Activated B cell treated with CpG ODN at 0.5 μM for 24 hours (primary cell): ENCODE results near the gene GDPD5. TPM values are rescaled to one million over a fixed set of nuclear protein-coding genes. Genes with fewer than 3 reads are reported as not detected.

Source experiments
- ATAC-seq: fragments of 200-7000 bp; cut with Tn5 transposase; one replicate; pipeline ENCODE4 v1.10.0; 2021; ENCODE audit warnings: low read depth, mild to moderate bottlenecking, moderate library complexity
- CTCF ChIA-PET: fragments of 350-600 bp; sonication (Branson Sonifier 250); formaldehyde crosslinking; loops from one replicate; lab custom pipeline; 2021; ENCODE audit warnings: antibody characterized with exemption; lab: Charles Lee
- POLR2A ChIA-PET: fragments of 350-600 bp; sonication (Branson Sonifier 250); formaldehyde crosslinking; loops from one replicate; lab custom pipeline; 2021; ENCODE audit warnings: antibody characterized with exemption; lab: Charles Lee
- DNase-seq: peaks from one replicate; pipeline ENCODE4 v3.0.0; 2022
- H3K27ac Mint-ChIP-seq: one replicate; pipeline ENCODE4 v1.8.0; 2020; ENCODE audit warnings: mixed read lengths
- H3K27me3 Mint-ChIP-seq: one replicate; pipeline ENCODE4 v1.8.0; 2021; ENCODE audit warnings: mixed read lengths
- H3K36me3 Mint-ChIP-seq: one replicate; pipeline ENCODE4 v1.8.0; 2021; ENCODE audit warnings: low read depth, mixed read lengths
- H3K4me1 Mint-ChIP-seq: one replicate; pipeline ENCODE4 v1.8.0; 2021; ENCODE audit warnings: mixed read lengths
- H3K4me3 Mint-ChIP-seq: one replicate; pipeline ENCODE4 v1.8.0; 2020; ENCODE audit warnings: mild to moderate bottlenecking, mixed read lengths
- H3K9me3 Mint-ChIP-seq: one replicate; pipeline ENCODE4 v1.8.0; 2020; ENCODE audit warnings: mixed read lengths
- CTCF ChIP-seq: fragments of 200-600 bp; IDR thresholded peaks from one replicate; pipeline ENCODE4 v1.8.0; 2022; ENCODE audit warnings: antibody characterized with exemption, mild to moderate bottlenecking
- intact Hi-C: fragments of 100-400 bp; cut with micrococcal nuclease; formaldehyde crosslinking; loops from one replicate; pipeline ENCODE4 v1.15.1; 2024
- total RNA-seq: library from RNA; stranded (reverse); gene quantifications from 2 replicates; pipeline ENCODE4 v1.2.3, GENCODE V29; 2022

Gene GDPD5
- total RNA-seq, 1 donor from 2014 or later, result 22.2 TPM

GRCh38 chr11:75476739-75477613 is 48.8 kb downstream of the GDPD5 start:
- intact Hi-C loops, result loop anchor here (5.0 kb wide), 1 partner anchor 45 kb away; no protein-coding TSS in a partner anchor
- Mint-ChIP-seq H3K4me3 (no peak overlapping the region), H3K36me3 (peaks cover 9% of the 10 kb centered on the region), H3K9me3 (no peaks in the 10 kb centered on the region), H3K27me3 (no peaks in the 10 kb centered on the region), H3K4me1 (peaks cover 11% of the 10 kb centered on the region), H3K27ac (no peak overlapping the region)
- ChIA-PET CTCF (no interaction called here), POLR2A (no interaction called here)
- DNase-seq (no peak), ATAC-seq (no peak)
- TF ChIP-seq CTCF, result no peak

GRCh38 chr11:75475767-75476650 is 49.7 kb downstream of the GDPD5 start:
- Mint-ChIP-seq H3K4me3 (no peak overlapping the region), H3K27ac (no peak overlapping the region), H3K4me1 (peaks cover 11% of the 10 kb centered on the region), H3K9me3 (no peaks in the 10 kb centered on the region), H3K36me3 (peaks cover 9% of the 10 kb centered on the region), H3K27me3 (no peaks in the 10 kb centered on the region)
- intact Hi-C loops, result loop anchor here (5.0 kb wide), 1 partner anchor 46 kb away; no protein-coding TSS in a partner anchor
- TF ChIP-seq CTCF, result no peak
- ChIA-PET POLR2A (no interaction called here), CTCF (no interaction called here)
- ATAC-seq (no peak), DNase-seq (no peak)

GRCh38 chr11:75474878-75475766 is 50.6 kb downstream of the GDPD5 start:
- Mint-ChIP-seq H3K9me3 (no peaks in the 10 kb centered on the region), H3K4me1 (peaks cover 11% of the 10 kb centered on the region), H3K27ac (no peak overlapping the region), H3K27me3 (no peaks in the 10 kb centered on the region), H3K4me3 (no peak overlapping the region), H3K36me3 (peaks cover 9% of the 10 kb centered on the region)
- no peak for TF ChIP-seq CTCF
- intact Hi-C loops, result loop anchor here (5.0 kb wide), 1 partner anchor 47 kb away; no protein-coding TSS in a partner anchor
- DNase-seq (no peak), ATAC-seq (peak; percentile 28)
- ChIA-PET POLR2A (no interaction called here), CTCF (interaction anchor here (0.7 kb wide), 1 partner anchor 30 kb away, joined by 3 read pairs; no protein-coding TSS in a partner anchor)

- ATAC-seq, result no peak
- peaks cover 11% of the 10 kb centered on the region for H3K4me1 Mint-ChIP-seq
- H3K4me3 Mint-ChIP-seq, result no peak overlapping the region
- H3K9me3 Mint-ChIP-seq, result no peaks in the 10 kb centered on the region
- intact Hi-C loops, result no loop called here
- POLR2A ChIA-PET, result no interaction called here
- no peak for DNase-seq
- CTCF ChIA-PET, result interaction anchor here (0.7 kb wide), 1 partner anchor 29 kb away, joined by 3 read pairs; no protein-coding TSS in a partner anchor
- no peak for TF ChIP-seq CTCF
- H3K27me3 Mint-ChIP-seq, result no peaks in the 10 kb centered on the region
- H3K27ac Mint-ChIP-seq, result no peak overlapping the region
- H3K36me3 Mint-ChIP-seq, result peaks cover 12% of the 10 kb centered on the region
These were observed 51.5 kb downstream of the GDPD5 start for GRCh38 chr11:75474240-75474639.
